Airway epithelial cell (primary cell): Measurements from ENCODE around the gene THSD1. TPM values are rescaled to one million over a fixed set of nuclear protein-coding genes. Genes with fewer than 3 reads are reported as not detected.

Source experiments
- total RNA-seq: library from RNA; depleted of rRNA; stranded (reverse); fragments of >200 nt; gene quantifications from 2 replicates; pipeline ENCODE4 v1.2.3, GENCODE V29; 2015

THSD1 gene
- total RNA-seq, result 7.9 and 9.4 TPM in 2 replicates

DNA sequence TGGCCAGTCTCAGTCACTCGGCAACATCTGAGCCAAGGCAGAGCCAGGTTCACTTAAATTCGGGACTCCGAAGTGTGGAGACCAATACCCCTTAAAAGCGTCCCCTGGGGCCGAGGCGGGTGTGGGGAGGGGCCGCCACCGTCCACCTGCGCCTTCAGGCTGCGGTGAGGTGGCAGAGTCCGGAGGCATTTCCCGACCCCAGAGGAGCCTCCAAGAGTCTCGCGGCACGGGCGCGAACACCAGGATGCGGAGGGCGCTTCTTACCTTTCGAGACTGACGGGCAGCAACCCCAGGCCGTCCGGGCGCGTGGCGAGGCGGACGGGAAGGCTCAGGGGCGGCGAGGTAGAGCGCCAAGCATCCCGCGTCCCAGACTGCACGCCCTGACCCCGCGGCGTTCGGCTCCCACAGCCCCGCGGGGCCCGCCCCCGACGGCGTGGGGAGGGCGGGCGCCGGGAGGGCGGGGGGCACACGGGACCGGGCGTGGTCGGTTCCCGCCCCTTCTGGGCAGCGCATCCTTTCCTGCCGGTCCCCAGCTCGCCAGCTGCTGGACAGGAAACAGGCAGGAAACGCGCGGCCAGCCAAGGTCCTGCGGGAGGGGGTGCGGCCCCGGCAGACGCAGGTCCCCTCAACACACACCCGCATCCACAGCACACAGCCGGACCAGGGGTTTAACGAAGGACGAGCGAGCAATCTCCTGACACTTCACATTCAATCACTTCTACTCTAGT lies at the start of gene THSD1:
Gene THSD1, minus strand, starts transcription at position 406 of the 728 bp plus-strand sequence. CDS start 3,572 bp downstream, outside the sequence.

GRCh38 chr13:52454820-52455676 lies 49.1 kb upstream of the THSD1 start, which contains the start of gene CKAP2:
CKAP2 (plus strand) TSS chr13:52455478; CDS start chr13:52455557, 79 bp downstream.

GRCh38 chr13:52450012-52450792 lies 44.2 kb upstream of the THSD1 start, which contains the start of gene VPS36:
VPS36 (minus strand) TSS chr13:52450634; CDS start chr13:52450594, 40 bp downstream.

Other genes starting within 250 kb of the THSD1 start
- 8.4 and 9.4 TPM in 2 replicates for gene NEK3, start 246.6 kb downstream of the THSD1 start, total RNA-seq
- gene VPS36, start 44.5 kb upstream of the THSD1 start, total RNA-seq, result 15.9 and 19.9 TPM in 2 replicates
- 27.3 and 36.3 TPM in 2 replicates for gene CKAP2, start 49.3 kb upstream of the THSD1 start, total RNA-seq
- 1.8 and 2.5 TPM in 2 replicates for gene HNRNPA1L2, start 236.3 kb upstream of the THSD1 start, total RNA-seq
- 29.8 and 46.5 TPM in 2 replicates for gene SUGT1, start 246.7 kb upstream of the THSD1 start, total RNA-seq